Inferior parietal cortex (tissue), 1 donor: ENCODE results near the gene CAAP1.
"Not testable (repeated sequence)": the region's sequence is repeated elsewhere in the genome, so short reads cannot be mapped to it uniquely, and the experiment has no call there.

Source experiments
- DNase-seq: peaks from one replicate; pipeline ENCODE4 v3.0.0-alpha.2; 2016; ENCODE audit errors: extremely low spot score

CAAP1 gene

GRCh38 chr9:26892251-26893029 is at the start of gene CAAP1:
TSS of gene CAAP1 (minus strand) at chr9:26892802. CDS start at chr9:26892715, 87 bp downstream.
- peak; percentile 93 for DNase-seq

GRCh38 chr9:26940779-26941178 is 48.2 kb upstream of the CAAP1 start:
- DNase-seq: no peak

GRCh38 chr9:26939955-26940711 is 47.5 kb upstream of the CAAP1 start:
- DNase-seq: no peak

GRCh38 chr9:26937816-26938371 is 45.3 kb upstream of the CAAP1 start:
- DNase-seq: no peak

- DNase-seq: no peak
These were observed 43.2 kb upstream of the CAAP1 start for GRCh38 chr9:26935847-26936246.

- no peak for DNase-seq
These were observed 36.4 kb upstream of the CAAP1 start for GRCh38 chr9:26928902-26929495.

GRCh38 chr9:26925609-26926008 is 33.0 kb upstream of the CAAP1 start:
- no peak for DNase-seq

GRCh38 chr9:26919698-26920097 is 27.1 kb upstream of the CAAP1 start:
- no peak for DNase-seq

- no peak for DNase-seq
These were observed 20.6 kb upstream of the CAAP1 start for GRCh38 chr9:26913138-26913668.

- DNase-seq: no peak
These were observed 12.1 kb upstream of the CAAP1 start for GRCh38 chr9:26904671-26905070.

GRCh38 chr9:26904070-26904469 is 11.5 kb upstream of the CAAP1 start:
- DNase-seq: no peak

GRCh38 chr9:26893030-26893676 is 551 bp upstream of the CAAP1 start:
- DNase-seq: no peak

GRCh38 chr9:26891726-26892125 is 876 bp downstream of the CAAP1 start:
- DNase-seq: no peak

GRCh38 chr9:26888271-26888670 is 4.3 kb downstream of the CAAP1 start:
- DNase-seq: no peak

- DNase-seq: no peak
These were observed 10.4 kb downstream of the CAAP1 start for GRCh38 chr9:26882154-26882553.

- DNase-seq: no peak
These were observed 12.3 kb downstream of the CAAP1 start for GRCh38 chr9:26880262-26880661.

- not testable (repeated sequence) for DNase-seq
These were observed 17.4 kb downstream of the CAAP1 start for GRCh38 chr9:26875155-26875554.

GRCh38 chr9:26870292-26870691 is 22.3 kb downstream of the CAAP1 start:
- no peak for DNase-seq

- peak; percentile 28 for DNase-seq
These were observed 29.5 kb downstream of the CAAP1 start for GRCh38 chr9:26863074-26863473.

- DNase-seq: peak; percentile 52
These were observed 36.1 kb downstream of the CAAP1 start for GRCh38 chr9:26856413-26857032.

- no peak for DNase-seq
These were observed 41.6 kb downstream of the CAAP1 start for GRCh38 chr9:26850995-26851394.
